ENCODE data around the gene WAPL. TPM values are rescaled to one million over a fixed set of nuclear protein-coding genes. Genes with fewer than 3 reads are reported as not detected.
"Not testable (repeated sequence)": the region's sequence is repeated elsewhere in the genome, so short reads cannot be mapped to it uniquely, and the experiment has no call there.

The WAPL gene
- 34.9 and 36.1 TPM in 2 replicates for total RNA-seq
- 15.7 TPM for polyA plus RNA-seq (2012)

GRCh38 chr10:86521678-86522509, at the start of gene WAPL:
WAPL (minus strand) TSS chr10:86521792; CDS start chr10:86518069, 3,723 bp downstream.
- DNase-seq (ENCODE audit: low read depth) = peak; percentile 94

- DNase-seq (ENCODE audit: low read depth) = no peak
Measured at GRCh38 chr10:86569335-86569734, 47.7 kb upstream of the WAPL start.

- DNase-seq (ENCODE audit: low read depth) = not testable (repeated sequence)
Measured at GRCh38 chr10:86566518-86566917, 44.9 kb upstream of the WAPL start.

GRCh38 chr10:86563338-86563737, 41.7 kb upstream of the WAPL start:
- DNase-seq (ENCODE audit: low read depth) = not testable (repeated sequence)

- not testable (repeated sequence) for DNase-seq (ENCODE audit: low read depth)
Measured at GRCh38 chr10:86558695-86559094, 37.1 kb upstream of the WAPL start.

- no peak for DNase-seq (ENCODE audit: low read depth)
Measured at GRCh38 chr10:86556933-86557649, 35.5 kb upstream of the WAPL start.

GRCh38 chr10:86556532-86556931, 34.9 kb upstream of the WAPL start:
- DNase-seq (ENCODE audit: low read depth) = no peak

GRCh38 chr10:86553639-86554038, 32.0 kb upstream of the WAPL start:
- no peak for DNase-seq (ENCODE audit: low read depth)

GRCh38 chr10:86553213-86553612, 31.6 kb upstream of the WAPL start:
- no peak for DNase-seq (ENCODE audit: low read depth)

GRCh38 chr10:86547296-86547695, 25.7 kb upstream of the WAPL start:
- no peak for DNase-seq (ENCODE audit: low read depth)

- DNase-seq (ENCODE audit: low read depth) = peak; percentile 76
Measured at GRCh38 chr10:86545101-86545500, 23.5 kb upstream of the WAPL start.

GRCh38 chr10:86540016-86540415, 18.4 kb upstream of the WAPL start:
- DNase-seq (ENCODE audit: low read depth) = no peak

GRCh38 chr10:86538547-86538946, 17.0 kb upstream of the WAPL start:
- no peak for DNase-seq (ENCODE audit: low read depth)

GRCh38 chr10:86538040-86538439, 16.4 kb upstream of the WAPL start:
- DNase-seq (ENCODE audit: low read depth) = not testable (repeated sequence)

- DNase-seq (ENCODE audit: low read depth) = no peak
Measured at GRCh38 chr10:86536294-86536861, 14.8 kb upstream of the WAPL start.

- peak; percentile 48 for DNase-seq (ENCODE audit: low read depth)
Measured at GRCh38 chr10:86535132-86535882, 13.7 kb upstream of the WAPL start.

GRCh38 chr10:86533328-86533727, 11.7 kb upstream of the WAPL start:
- no peak for DNase-seq (ENCODE audit: low read depth)

- not testable (repeated sequence) for DNase-seq (ENCODE audit: low read depth)
Measured at GRCh38 chr10:86528736-86529135, 7.1 kb upstream of the WAPL start.

GRCh38 chr10:86526606-86527005, 5.0 kb upstream of the WAPL start:
- DNase-seq (ENCODE audit: low read depth) = no peak

GRCh38 chr10:86525713-86526112, 4.1 kb upstream of the WAPL start:
- not testable (repeated sequence) for DNase-seq (ENCODE audit: low read depth)

- DNase-seq (ENCODE audit: low read depth) = no peak
Measured at GRCh38 chr10:86524225-86524962, 2.8 kb upstream of the WAPL start.

All from myocyte (in vitro differentiated cells).